ENCODE data around the gene ARHGAP1.
A peak's percentile ranks its signal among the peaks of the same experiment; 100 is the strongest.

ARHGAP1 gene

DNA sequence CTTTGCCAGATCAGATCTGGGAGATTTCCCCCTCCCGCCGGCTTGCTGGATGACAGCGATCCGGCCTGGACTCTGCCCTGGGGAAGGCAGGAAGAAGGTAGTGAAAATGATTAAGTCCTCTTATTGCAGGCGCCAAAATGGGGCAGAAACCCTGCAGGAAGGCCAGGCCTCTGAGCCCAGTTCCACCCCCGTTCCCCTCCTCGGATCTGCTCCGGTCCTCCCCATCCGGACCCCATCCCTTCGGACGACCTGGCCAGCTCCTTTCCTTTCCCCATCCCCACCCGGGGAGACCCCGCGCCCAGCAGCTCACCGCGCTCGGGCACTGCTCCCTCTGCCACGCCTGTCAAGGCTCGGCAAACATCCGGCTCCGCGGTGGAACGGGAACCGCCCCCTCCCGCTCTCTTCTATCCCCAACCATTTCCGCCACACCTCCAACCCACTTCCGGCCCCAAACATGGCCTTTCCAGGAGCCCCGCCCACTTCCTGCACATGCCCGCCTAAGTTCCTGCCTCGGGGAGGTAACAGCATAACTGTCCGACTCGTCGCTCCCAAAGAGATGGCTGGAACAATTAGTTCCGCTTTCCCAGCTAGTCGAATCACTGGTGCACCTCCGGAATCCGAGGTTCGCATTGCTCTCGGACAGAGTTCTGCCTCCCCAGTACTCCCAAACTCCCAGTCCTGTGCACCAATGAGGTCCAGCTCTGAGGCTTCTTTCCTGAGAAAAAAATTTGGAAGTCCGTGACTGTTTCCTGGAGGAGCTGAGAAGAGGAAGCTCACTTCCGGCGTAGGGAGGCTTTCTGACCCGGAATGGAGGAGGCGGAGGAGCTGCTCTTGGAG, at the start of gene ARHGAP1, which contains the start of gene ZNF408:
Gene ARHGAP1 (minus strand): TSS at position 379 of the 837 bp plus-strand sequence. CDS start 4,512 bp downstream, outside the sequence.
Gene ZNF408 (plus strand): TSS at position 791 of the 837 bp plus-strand sequence. CDS start 17 bp downstream, at position 808.
- no peak for TF ChIP-seq ZFX (IDR thresholded peaks at IDR 0.05; ENCODE audit: borderline replicate concordance)
- TF ChIP-seq, protein P1, sequence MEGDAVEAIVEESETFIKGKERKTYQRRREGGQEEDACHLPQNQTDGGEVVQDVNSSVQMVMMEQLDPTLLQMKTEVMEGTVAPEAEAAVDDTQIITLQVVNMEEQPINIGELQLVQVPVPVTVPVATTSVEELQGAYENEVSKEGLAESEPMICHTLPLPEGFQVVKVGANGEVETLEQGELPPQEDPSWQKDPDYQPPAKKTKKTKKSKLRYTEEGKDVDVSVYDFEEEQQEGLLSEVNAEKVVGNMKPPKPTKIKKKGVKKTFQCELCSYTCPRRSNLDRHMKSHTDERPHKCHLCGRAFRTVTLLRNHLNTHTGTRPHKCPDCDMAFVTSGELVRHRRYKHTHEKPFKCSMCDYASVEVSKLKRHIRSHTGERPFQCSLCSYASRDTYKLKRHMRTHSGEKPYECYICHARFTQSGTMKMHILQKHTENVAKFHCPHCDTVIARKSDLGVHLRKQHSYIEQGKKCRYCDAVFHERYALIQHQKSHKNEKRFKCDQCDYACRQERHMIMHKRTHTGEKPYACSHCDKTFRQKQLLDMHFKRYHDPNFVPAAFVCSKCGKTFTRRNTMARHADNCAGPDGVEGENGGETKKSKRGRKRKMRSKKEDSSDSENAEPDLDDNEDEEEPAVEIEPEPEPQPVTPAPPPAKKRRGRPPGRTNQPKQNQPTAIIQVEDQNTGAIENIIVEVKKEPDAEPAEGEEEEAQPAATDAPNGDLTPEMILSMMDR (IDR thresholded peaks at IDR 0.05), result no peak
- H3K27ac ChIP-seq, result peak within 1 kb of the TSS; percentile 93

DNA sequence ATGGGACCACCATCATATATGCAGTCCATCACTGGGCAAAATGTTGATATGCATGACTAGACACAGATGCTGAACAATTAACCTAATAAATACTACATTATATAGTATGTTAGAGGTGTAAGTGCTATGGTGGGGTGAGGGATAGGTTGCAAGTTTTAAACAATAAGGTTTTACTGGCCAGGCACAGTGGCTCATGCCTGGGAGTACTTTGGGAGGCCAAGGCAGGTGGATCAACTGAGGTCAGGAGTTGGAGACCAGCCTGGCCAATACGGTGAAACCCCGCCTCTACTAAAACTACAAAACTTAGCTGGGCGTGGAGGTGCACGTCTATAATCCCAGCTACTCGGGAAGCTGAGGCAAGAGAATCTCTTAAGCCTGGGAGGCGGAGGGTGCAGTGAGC, 46.7 kb upstream of the ARHGAP1 start:
- no peak overlapping the region for H3K27ac ChIP-seq
- TF ChIP-seq ZFX (IDR thresholded peaks at IDR 0.05; ENCODE audit: borderline replicate concordance), result no peak

DNA sequence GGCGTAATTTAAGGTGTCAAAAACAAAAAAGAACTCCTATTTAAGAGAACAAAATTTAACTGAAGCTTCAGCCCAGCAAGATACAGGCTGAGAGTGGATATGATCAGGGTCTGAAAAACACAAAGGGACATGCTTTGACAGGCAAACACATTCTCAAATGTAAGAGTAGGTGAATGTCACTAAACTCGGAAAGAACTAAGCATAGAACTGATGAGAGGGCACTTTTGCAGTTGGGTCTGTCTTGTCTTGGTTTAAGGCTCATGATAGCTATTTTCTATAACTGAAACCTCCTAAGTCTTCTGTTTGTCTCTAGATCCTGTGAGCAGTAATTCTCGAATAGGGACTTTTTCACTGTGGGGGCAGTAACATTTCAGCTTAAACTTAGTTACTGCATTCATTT, 45.6 kb upstream of the ARHGAP1 start:
- TF ChIP-seq, protein P1 (IDR thresholded peaks at IDR 0.05), result no peak
- no peak for TF ChIP-seq ZFX (IDR thresholded peaks at IDR 0.05; ENCODE audit: borderline replicate concordance)
- no peak overlapping the region for H3K27ac ChIP-seq

DNA sequence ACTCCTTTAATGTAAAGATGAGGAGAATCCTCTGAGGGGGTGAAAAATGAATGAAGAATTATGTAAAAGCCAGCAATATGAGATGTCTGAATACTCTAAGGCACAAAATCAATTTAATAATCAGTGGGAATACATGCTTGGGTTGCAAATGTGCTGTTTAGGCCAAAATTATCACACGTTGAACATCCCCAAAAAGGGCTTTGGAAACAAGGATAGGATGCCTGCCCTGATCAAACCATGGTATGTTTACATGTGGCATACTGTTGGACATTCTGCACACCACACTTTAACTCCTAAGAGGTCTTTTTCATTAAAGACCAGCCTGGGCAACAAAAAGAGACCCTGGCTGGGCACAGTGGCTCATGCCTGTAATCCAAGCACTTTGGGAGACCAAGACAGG, 44.9 kb upstream of the ARHGAP1 start:
- TF ChIP-seq, protein P1 (IDR thresholded peaks at IDR 0.05), result no peak
- TF ChIP-seq ZFX (IDR thresholded peaks at IDR 0.05; ENCODE audit: borderline replicate concordance), result no peak
- H3K27ac ChIP-seq, result no peak overlapping the region

DNA sequence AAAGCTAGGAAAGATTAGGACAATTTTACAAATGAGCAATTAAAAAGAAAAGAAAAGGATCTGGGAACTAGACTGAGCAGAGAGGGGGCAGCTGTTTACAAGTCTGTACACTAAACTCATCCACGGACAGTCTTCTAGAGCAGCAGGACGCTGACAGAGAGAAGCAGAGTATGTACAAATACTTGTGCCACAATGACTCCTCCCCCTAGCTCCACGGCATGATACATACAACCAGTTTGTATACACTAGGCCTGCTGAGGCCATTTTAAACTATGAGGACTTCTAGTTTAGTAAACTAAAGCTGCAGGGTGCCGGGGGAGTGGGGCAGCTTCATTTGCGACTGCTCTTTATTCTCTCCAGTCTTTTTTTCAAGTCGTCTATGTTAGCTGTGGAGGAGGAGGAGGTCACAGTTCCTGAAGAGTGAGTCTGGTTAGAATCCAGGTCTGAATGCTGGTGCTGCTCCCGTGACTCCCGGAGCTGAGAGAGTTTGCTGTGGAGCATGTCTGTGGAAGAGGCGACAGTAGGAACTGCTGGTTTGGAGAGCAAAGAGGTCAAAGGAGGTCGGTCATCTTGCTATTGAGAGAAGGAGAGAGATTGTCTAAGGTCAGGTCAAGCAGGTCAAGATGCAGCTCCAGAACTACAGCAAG, 43.4 kb upstream of the ARHGAP1 start:
- no peak for TF ChIP-seq ZFX (IDR thresholded peaks at IDR 0.05; ENCODE audit: borderline replicate concordance)
- TF ChIP-seq, protein P1 (IDR thresholded peaks at IDR 0.05), result no peak
- H3K27ac ChIP-seq, result no peak overlapping the region

DNA sequence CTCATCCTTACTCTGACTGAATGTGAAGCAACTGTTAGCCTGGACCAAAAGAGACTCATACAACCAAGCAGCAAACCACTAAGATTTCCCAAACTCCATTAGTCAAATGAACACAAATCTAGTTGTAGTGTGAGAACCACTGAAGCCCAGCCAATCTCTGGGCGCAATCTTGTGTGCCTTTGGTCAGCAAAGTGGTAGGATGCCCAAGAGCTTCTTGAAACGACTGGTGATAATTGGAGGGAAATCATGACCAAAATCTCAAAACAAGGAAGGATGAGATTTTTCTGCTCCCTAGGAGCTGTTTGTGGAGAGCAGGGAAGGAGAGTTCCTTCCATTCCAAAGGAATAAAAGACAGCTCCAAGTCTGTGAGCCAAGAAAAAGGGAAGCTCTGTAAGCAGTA, 42.6 kb upstream of the ARHGAP1 start:
- no peak overlapping the region for H3K27ac ChIP-seq
- TF ChIP-seq ZFX (IDR thresholded peaks at IDR 0.05; ENCODE audit: borderline replicate concordance), result no peak
- TF ChIP-seq, protein P1 (IDR thresholded peaks at IDR 0.05), result no peak

DNA sequence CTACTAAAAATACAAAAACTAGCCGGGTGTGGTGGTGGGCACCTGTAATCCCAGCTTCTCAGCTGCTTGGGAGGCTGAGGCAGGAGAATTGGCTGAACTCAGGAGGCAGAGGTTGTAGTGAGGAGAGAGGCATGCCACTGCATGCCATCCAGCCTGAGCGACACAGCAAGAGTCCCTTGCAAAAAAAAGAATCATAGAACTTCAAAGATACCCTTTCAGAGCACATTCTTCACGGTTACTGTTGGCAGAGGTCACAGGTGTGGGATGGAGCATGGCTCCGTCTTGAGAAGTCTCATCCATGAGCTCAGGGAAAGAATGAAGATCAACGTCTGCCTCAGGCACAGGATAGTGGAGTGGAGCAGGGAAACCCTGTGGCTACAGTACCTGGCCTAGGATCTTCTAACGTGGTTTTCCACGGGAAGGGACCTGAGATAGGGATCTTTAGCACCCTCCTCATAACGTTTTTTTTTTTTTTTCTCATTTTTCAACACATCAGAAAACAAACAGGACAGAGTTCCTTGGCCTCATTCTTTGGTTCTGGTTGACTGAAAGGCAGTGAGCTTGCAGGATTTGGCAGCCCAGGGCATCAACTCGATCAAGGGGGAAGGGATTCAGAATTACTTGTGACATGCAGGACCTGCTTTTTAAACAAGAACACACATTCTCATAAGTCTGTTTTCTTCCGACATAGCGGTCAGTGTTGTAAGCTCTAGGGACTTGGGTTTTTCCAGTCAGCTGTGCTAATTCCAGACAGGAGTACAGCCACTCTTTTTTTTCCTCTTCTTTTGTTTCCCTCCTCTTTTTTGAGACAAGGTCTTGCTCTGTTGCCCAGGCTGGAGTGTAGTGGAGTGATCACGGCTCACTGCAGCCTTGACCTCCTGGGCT, 41.4 kb upstream of the ARHGAP1 start:
- TF ChIP-seq ZFX (IDR thresholded peaks at IDR 0.05; ENCODE audit: borderline replicate concordance), result no peak
- TF ChIP-seq, protein P1 (IDR thresholded peaks at IDR 0.05), result no peak
- no peak overlapping the region for H3K27ac ChIP-seq
